Neuronal stem cell (in vitro differentiated cells): ENCODE data around the gene BOLA2B.
"Not testable (repeated sequence)": the region's sequence is repeated elsewhere in the genome, so short reads cannot be mapped to it uniquely, and the experiment has no call there.

Experiments used
- DNase-seq: peaks from one replicate; pipeline ENCODE4 v3.0.0-alpha.2; 2013; ENCODE audit warnings: low spot score
- H2AFZ ChIP-seq: one replicate; pipeline ENCODE4 v1.6.1; 2013; ENCODE audit warnings: mild to moderate bottlenecking, low read length, inconsistent platforms
- H2AK5ac ChIP-seq: 2 replicates; pipeline ENCODE4 v1.6.1; 2013; ENCODE audit warnings: low read depth, mild to moderate bottlenecking, inconsistent platforms, low read length, moderate library complexity, mixed read lengths
- H2BK120ac ChIP-seq: 2 replicates; pipeline ENCODE4 v1.6.1; 2013; ENCODE audit warnings: low read depth, mild to moderate bottlenecking, inconsistent platforms, low read length, moderate library complexity, mixed read lengths
- H2BK12ac ChIP-seq: one replicate; pipeline ENCODE4 v1.6.1; 2013; ENCODE audit warnings: low read length, inconsistent platforms
- H2BK15ac ChIP-seq: 2 replicates; pipeline ENCODE4 v1.6.1; 2013; ENCODE audit warnings: mild to moderate bottlenecking, low read length, inconsistent platforms, mixed read lengths
- H2BK5ac ChIP-seq: one replicate; pipeline ENCODE4 v1.6.1; 2013; ENCODE audit warnings: inconsistent platforms, mild to moderate bottlenecking, low read length, moderate library complexity
- H3K14ac ChIP-seq: one replicate; pipeline ENCODE4 v1.6.1; 2013; ENCODE audit warnings: low read length, inconsistent platforms
- H3K18ac ChIP-seq: 2 replicates; pipeline ENCODE4 v1.6.1; 2013; ENCODE audit warnings: low read length, inconsistent platforms
- H3K23ac ChIP-seq: 2 replicates; pipeline ENCODE4 v1.6.1; 2013; ENCODE audit warnings: low read depth, mild to moderate bottlenecking, mixed read lengths, low read length, inconsistent platforms; ENCODE audit not compliant: poor library complexity
- H3K27ac ChIP-seq: replicated peaks from 3 replicates; pipeline ENCODE4 v1.5.1; 2013; ENCODE audit warnings: low read length, inconsistent platforms
- H3K27me3 ChIP-seq, 3 experiments: 2 replicates each; pipeline ENCODE4 v1.6.1; 2013; ENCODE audit warnings: low read length in 3 of 3, mild to moderate bottlenecking in 2 of 3, inconsistent platforms in 1 of 3, low read depth in 1 of 3, mixed read lengths in 1 of 3, moderate library complexity in 1 of 3; ENCODE audit not compliant: control insufficient read depth in 3 of 3, insufficient read depth in 3 of 3
- H3K36me3 ChIP-seq, 2 donors: replicated peaks in 1 of 2; 2 replicates each; pipeline ENCODE4 v1.6.1; 2013; ENCODE audit warnings: low read length in 2 of 2; ENCODE audit not compliant: control insufficient read depth in 2 of 2, insufficient read depth in 2 of 2
- H3K4ac ChIP-seq: 2 replicates; pipeline ENCODE4 v1.6.1; 2013; ENCODE audit warnings: inconsistent platforms, mild to moderate bottlenecking, low read length, moderate library complexity
- H3K4me1 ChIP-seq, 2 donors: 1 replicate in 1 of 2; 2 replicates in 1 of 2; pipeline ENCODE4 v1.6.1; 2013; ENCODE audit warnings: low read length in 2 of 2, low read depth in 1 of 2; ENCODE audit not compliant: control insufficient read depth in 2 of 2, insufficient read depth in 1 of 2
- H3K4me2 ChIP-seq: one replicate; pipeline ENCODE4 v1.6.1; 2013; ENCODE audit warnings: mild to moderate bottlenecking, low read length, inconsistent platforms; ENCODE audit not compliant: insufficient read depth, poor library complexity, severe bottlenecking
- H3K4me3 ChIP-seq, 2 donors: 2 replicates each; pipeline ENCODE4 v1.5.1; 2013; ENCODE audit warnings: low read length in 2 of 2, mild to moderate bottlenecking in 2 of 2, inconsistent platforms in 1 of 2, moderate library complexity in 1 of 2
- H3K79me1 ChIP-seq: one replicate; pipeline ENCODE4 v1.6.1; 2013; ENCODE audit warnings: low read depth, mild to moderate bottlenecking, inconsistent platforms, low read length, moderate library complexity
- H3K9ac ChIP-seq: one replicate; pipeline ENCODE4 v1.6.1; 2013; ENCODE audit warnings: mild to moderate bottlenecking, low read depth, low read length, inconsistent platforms; ENCODE audit not compliant: poor library complexity
- H3K9me3 ChIP-seq, 2 donors: replicated peaks in 1 of 2; 2 replicates each; pipeline versions ENCODE3 to v1.6.1; 2013; ENCODE audit warnings: low read length in 2 of 2, mild to moderate bottlenecking in 2 of 2, inconsistent platforms in 1 of 2, low read depth in 1 of 2, mixed read lengths in 1 of 2, moderate library complexity in 1 of 2; ENCODE audit not compliant: control insufficient read depth in 2 of 2, insufficient read depth in 1 of 2
- H4K8ac ChIP-seq: one replicate; pipeline ENCODE4 v1.6.1; 2013; ENCODE audit warnings: low read depth, mild to moderate bottlenecking, inconsistent platforms, low read length, moderate library complexity
- H4K91ac ChIP-seq: one replicate; pipeline ENCODE4 v1.6.1; 2013; ENCODE audit warnings: low read length, low read depth, mild to moderate bottlenecking, inconsistent platforms; ENCODE audit not compliant: poor library complexity
- WGBS, 2 donors: extraction: QIAGEN DNeasy Blood & Tissue Kit; methylation state at CpG; one replicate each; pipeline ENCODE4 v1.1.7; 2013; ENCODE audit warnings: missing lambda C conversion rate in 2 of 2, mixed read lengths in 1 of 2; ENCODE audit not compliant: insufficient read length in 2 of 2, insufficient replicate concordance in 1 of 2; ENCODE audit errors: extremely low coverage in 2 of 2; 5-methylcytosine and 5-hydroxymethylcytosine counted together

The BOLA2B gene

GRCh38 chr16:30191158-30191557 is 2.3 kb downstream of the BOLA2B start:
- H3K23ac ChIP-seq, H3K27ac ChIP-seq, H3K4me1 ChIP-seq, H4K91ac ChIP-seq, H3K4me2 ChIP-seq, H2AK5ac ChIP-seq, H3K9me3 ChIP-seq, H2BK12ac ChIP-seq, H3K27me3 ChIP-seq, H3K14ac ChIP-seq, H2BK15ac ChIP-seq, H3K4me3 ChIP-seq, H2BK5ac ChIP-seq, DNase-seq, H3K36me3 ChIP-seq, H4K8ac ChIP-seq, H2BK120ac ChIP-seq, H2AFZ ChIP-seq, H3K4ac ChIP-seq, H3K18ac ChIP-seq, H3K79me1 ChIP-seq, H3K9ac ChIP-seq: not testable (repeated sequence)
- no CpG with 5 or more reads among the region's 12 CpGs for WGBS, 2 donors

GRCh38 chr16:30187971-30188561 is 5.4 kb downstream of the BOLA2B start:
- Histone ChIP-seq H3K23ac (peak overlapping the region; percentile 80), H2BK15ac (no peak overlapping the region), H2BK5ac (no peak overlapping the region), H4K8ac (no peak overlapping the region), H3K4me2 (no peak overlapping the region), H2AK5ac (peak overlapping the region; percentile 92), H3K4ac (no peak overlapping the region), H3K27me3 (peaks cover 0 to 2% (median 0%) of the 10 kb centered on the region in 3 experiments), H3K79me1 (peaks cover 3% of the 10 kb centered on the region), H3K9ac (no peak overlapping the region), H4K91ac (no peak overlapping the region), H3K18ac (no peak overlapping the region), H3K4me3 (no peak overlapping the region), H3K27ac (no peak overlapping the region), H3K9me3 (no peaks in the 10 kb centered on the region), H3K36me3 (peaks cover 8 to 10% of the 10 kb centered on the region in 2 donors), H2BK120ac (no peak overlapping the region), H2AFZ (no peak overlapping the region), H3K4me1 (peaks cover 10 to 12% of the 10 kb centered on the region in 2 donors), H3K14ac (peak overlapping the region; percentile 84), H2BK12ac (no peak overlapping the region)
- no peak for DNase-seq
- WGBS, 2 donors: no CpG with 5 or more reads among the region's 23 CpGs

- WGBS, 2 donors: no CpG with 5 or more reads among the region's 9 CpGs
- no peak overlapping the region for H3K27ac ChIP-seq
- H2BK120ac ChIP-seq: no peak overlapping the region
- H3K27me3 ChIP-seq: peaks cover 0 to 2% (median 2%) of the 10 kb centered on the region in 3 experiments
- no peak overlapping the region for H3K14ac ChIP-seq
- H3K4me1 ChIP-seq: peaks cover 10 to 12% of the 10 kb centered on the region in 2 donors
- H3K4me2 ChIP-seq: no peak overlapping the region
- H2BK15ac ChIP-seq: no peak overlapping the region
- H3K9ac ChIP-seq: no peak overlapping the region
- H3K9me3 ChIP-seq: no peaks in the 10 kb centered on the region
- DNase-seq: no peak
- no peak overlapping the region for H2AFZ ChIP-seq
- H4K91ac ChIP-seq: no peak overlapping the region
- H3K79me1 ChIP-seq: peaks cover 3% of the 10 kb centered on the region
- no peak overlapping the region for H2BK5ac ChIP-seq
- no peak overlapping the region for H3K18ac ChIP-seq
- H3K36me3 ChIP-seq: peaks cover 8 to 10% of the 10 kb centered on the region in 2 donors
- H2BK12ac ChIP-seq: no peak overlapping the region
- H2AK5ac ChIP-seq: peak overlapping the region; percentile 92
- H4K8ac ChIP-seq: no peak overlapping the region
- no peak overlapping the region for H3K4me3 ChIP-seq
- no peak overlapping the region for H3K4ac ChIP-seq
- H3K23ac ChIP-seq: peak overlapping the region; percentile 2
Observed at GRCh38 chr16:30187556-30187865, 6.0 kb downstream of the BOLA2B start.

- Histone ChIP-seq H3K4me2 (no peak overlapping the region), H3K18ac (peak overlapping the region; percentile 70), H2AFZ (no peak overlapping the region), H3K27me3 (peaks cover 0 to 7% (median 5%) of the 10 kb centered on the region in 3 experiments), H3K4me1 (peaks cover 10 to 12% of the 10 kb centered on the region in 2 donors), H3K4ac (no peak overlapping the region), H4K91ac (no peak overlapping the region), H2AK5ac (peak overlapping the region; percentile 97), H4K8ac (no peak overlapping the region), H3K14ac (no peak overlapping the region), H2BK12ac (peak overlapping the region; percentile 14), H3K23ac (peak overlapping the region; percentile 73), H3K27ac (no peak overlapping the region), H3K36me3 (peaks cover 8 to 10% of the 10 kb centered on the region in 2 donors), H2BK15ac (no peak overlapping the region), H2BK5ac (no peak overlapping the region), H3K9me3 (no peaks in the 10 kb centered on the region), H3K9ac (peak overlapping the region; percentile 24), H3K4me3 (peak overlapping the region in 1 of 2 donors; percentile 16), H2BK120ac (no peak overlapping the region), H3K79me1 (peaks cover 3% of the 10 kb centered on the region)
- no CpG with 5 or more reads among the region's 36 CpGs for WGBS, 2 donors
- no peak for DNase-seq
Observed at GRCh38 chr16:30186782-30187555, 6.5 kb downstream of the BOLA2B start.
